Ishikawa (cell line): ENCODE measurements around the gene UBIAD1.

Experiments
- CEBPB ChIP-seq: IDR thresholded peaks from 2 replicates; pipeline ENCODE4 v1.6.1; 2012
- CREB1 ChIP-seq: IDR thresholded peaks from 2 replicates; pipeline ENCODE4 v1.6.1; 2012; ENCODE audit warnings: low read depth
- EGR1 ChIP-seq: IDR thresholded peaks from 2 replicates; pipeline ENCODE4 v1.6.1; 2012
- EP300 ChIP-seq: IDR thresholded peaks from 2 replicates; pipeline ENCODE4 v1.6.1; 2012; ENCODE audit warnings: borderline replicate concordance
- FOXM1 ChIP-seq: IDR thresholded peaks from 2 replicates; pipeline ENCODE4 v1.6.1; 2012; ENCODE audit warnings: low read depth, borderline replicate concordance
- MAX ChIP-seq: IDR thresholded peaks from 2 replicates; pipeline ENCODE4 v1.6.1; 2012
- NFIC ChIP-seq: IDR thresholded peaks from 2 replicates; pipeline ENCODE4 v1.6.1; 2012
- RAD21 ChIP-seq: IDR thresholded peaks from 2 replicates; pipeline ENCODE4 v1.6.1; 2012; ENCODE audit warnings: low read depth
- REST ChIP-seq: IDR thresholded peaks from 2 replicates; pipeline ENCODE4 v1.6.1; 2012; ENCODE audit warnings: low read depth, mild to moderate bottlenecking
- TAF1 ChIP-seq: IDR thresholded peaks from 2 replicates; pipeline ENCODE4 v1.6.1; 2012; ENCODE audit warnings: low read depth, mild to moderate bottlenecking
- TCF12 ChIP-seq: IDR thresholded peaks from 2 replicates; pipeline ENCODE4 v1.6.1; 2012; ENCODE audit warnings: low read depth
- TEAD4 ChIP-seq: IDR thresholded peaks from 2 replicates; pipeline ENCODE4 v1.6.1; 2012
- USF1 ChIP-seq: IDR thresholded peaks from 2 replicates; pipeline ENCODE4 v1.6.1; 2012
- YY1 ChIP-seq: IDR thresholded peaks from 2 replicates; pipeline ENCODE4 v1.6.1; 2012; ENCODE audit warnings: low read depth

GRCh38 chr1:11324567-11325165 lies 51.7 kb downstream of the UBIAD1 start:
- no peak for TF ChIP-seq REST
- TF ChIP-seq TAF1: no peak
- no peak for TF ChIP-seq MAX
- no peak for TF ChIP-seq EP300
- no peak for TF ChIP-seq TEAD4
- no peak for TF ChIP-seq RAD21
- TF ChIP-seq USF1: no peak
- TF ChIP-seq CREB1: no peak
- no peak for TF ChIP-seq CEBPB
- TF ChIP-seq TCF12: no peak
- TF ChIP-seq NFIC: no peak
- TF ChIP-seq YY1: no peak
- no peak for TF ChIP-seq FOXM1
- no peak for TF ChIP-seq EGR1
